Measurements from ENCODE around the gene GABRR2. TPM values are rescaled to one million over a fixed set of nuclear protein-coding genes. Genes with fewer than 3 reads are reported as not detected.
"Not testable (repeated sequence)": the region's sequence is repeated elsewhere in the genome, so short reads cannot be mapped to it uniquely, and the experiment has no call there.

Gene GABRR2
- total RNA-seq, 2 donors from 2014 or later = 0.14 to 0.40 TPM

DNA sequence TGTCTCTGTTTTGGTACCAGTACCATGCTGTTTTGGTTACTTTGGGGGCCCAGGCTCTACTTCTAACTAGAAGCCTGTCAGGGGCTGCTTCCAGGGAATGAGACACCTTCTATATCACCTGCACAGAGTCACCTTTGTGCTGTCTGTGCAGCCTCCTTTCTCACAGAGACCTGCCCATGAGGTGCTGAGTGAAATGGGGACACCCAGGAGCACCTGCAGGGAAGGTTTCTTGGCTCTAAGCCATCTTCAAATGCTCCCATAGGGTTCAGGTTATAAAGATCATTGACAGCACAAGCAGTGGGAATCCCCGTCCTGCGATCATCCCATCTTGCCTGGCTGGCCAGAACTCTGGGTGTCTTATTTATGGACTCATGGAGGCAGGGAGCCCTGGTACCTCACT lies 19.1 kb downstream of the GABRR2 start:
- 88% methylated on average over 2 of the region's 2 CpGs for WGBS
- no peak for DNase-seq (ENCODE audit: low spot score)
- Histone ChIP-seq H3K9me3 (no peaks in the 10 kb centered on the region), H3K27ac (no peak overlapping the region), H3K4me3 (no peak overlapping the region), H3K4me1 (replicated peaks) (no peaks in the 10 kb centered on the region), H3K36me3 (no peaks in the 10 kb centered on the region), H3K27me3 (replicated peaks; ENCODE audit: insufficient read depth) (no peaks in the 10 kb centered on the region)
- TF ChIP-seq POLR2AphosphoS5 (IDR thresholded peaks at IDR 0.05) (no peak), POLR2A (IDR thresholded peaks at IDR 0.05) (no peak)
- TF ChIP-seq, protein P1, sequence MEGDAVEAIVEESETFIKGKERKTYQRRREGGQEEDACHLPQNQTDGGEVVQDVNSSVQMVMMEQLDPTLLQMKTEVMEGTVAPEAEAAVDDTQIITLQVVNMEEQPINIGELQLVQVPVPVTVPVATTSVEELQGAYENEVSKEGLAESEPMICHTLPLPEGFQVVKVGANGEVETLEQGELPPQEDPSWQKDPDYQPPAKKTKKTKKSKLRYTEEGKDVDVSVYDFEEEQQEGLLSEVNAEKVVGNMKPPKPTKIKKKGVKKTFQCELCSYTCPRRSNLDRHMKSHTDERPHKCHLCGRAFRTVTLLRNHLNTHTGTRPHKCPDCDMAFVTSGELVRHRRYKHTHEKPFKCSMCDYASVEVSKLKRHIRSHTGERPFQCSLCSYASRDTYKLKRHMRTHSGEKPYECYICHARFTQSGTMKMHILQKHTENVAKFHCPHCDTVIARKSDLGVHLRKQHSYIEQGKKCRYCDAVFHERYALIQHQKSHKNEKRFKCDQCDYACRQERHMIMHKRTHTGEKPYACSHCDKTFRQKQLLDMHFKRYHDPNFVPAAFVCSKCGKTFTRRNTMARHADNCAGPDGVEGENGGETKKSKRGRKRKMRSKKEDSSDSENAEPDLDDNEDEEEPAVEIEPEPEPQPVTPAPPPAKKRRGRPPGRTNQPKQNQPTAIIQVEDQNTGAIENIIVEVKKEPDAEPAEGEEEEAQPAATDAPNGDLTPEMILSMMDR (IDR thresholded peaks at IDR 0.05) = no peak
- intact Hi-C loops (cut with DNase I) = no loop called here

DNA sequence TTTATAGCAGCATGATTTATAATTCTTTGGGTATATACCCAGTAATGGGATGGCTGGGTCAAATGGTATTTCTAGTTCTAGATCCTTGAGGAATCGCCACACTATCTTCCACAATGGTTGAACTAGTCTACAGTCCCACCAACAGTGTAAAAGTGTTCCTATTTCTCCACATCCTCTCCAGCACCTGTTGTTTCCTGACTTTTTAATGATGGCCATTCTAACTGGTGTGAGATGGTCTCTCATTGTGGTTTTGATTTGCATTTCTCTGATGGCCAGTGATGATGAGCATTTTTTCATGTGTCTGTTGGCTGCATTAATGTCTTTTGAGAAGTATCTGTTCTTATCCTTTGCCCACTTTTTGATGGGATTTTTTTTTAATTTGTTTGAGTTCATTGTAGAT lies 20.0 kb downstream of the GABRR2 start:
- H3K4me1 ChIP-seq (replicated peaks); intact Hi-C loops (cut with DNase I); DNase-seq (ENCODE audit: low spot score); H3K36me3 ChIP-seq; H3K9me3 ChIP-seq; H3K27me3 ChIP-seq (replicated peaks; ENCODE audit: insufficient read depth); H3K4me3 ChIP-seq; H3K27ac ChIP-seq: not testable (repeated sequence)
- WGBS = 95% methylated on average over 1 of the region's 1 CpG

DNA sequence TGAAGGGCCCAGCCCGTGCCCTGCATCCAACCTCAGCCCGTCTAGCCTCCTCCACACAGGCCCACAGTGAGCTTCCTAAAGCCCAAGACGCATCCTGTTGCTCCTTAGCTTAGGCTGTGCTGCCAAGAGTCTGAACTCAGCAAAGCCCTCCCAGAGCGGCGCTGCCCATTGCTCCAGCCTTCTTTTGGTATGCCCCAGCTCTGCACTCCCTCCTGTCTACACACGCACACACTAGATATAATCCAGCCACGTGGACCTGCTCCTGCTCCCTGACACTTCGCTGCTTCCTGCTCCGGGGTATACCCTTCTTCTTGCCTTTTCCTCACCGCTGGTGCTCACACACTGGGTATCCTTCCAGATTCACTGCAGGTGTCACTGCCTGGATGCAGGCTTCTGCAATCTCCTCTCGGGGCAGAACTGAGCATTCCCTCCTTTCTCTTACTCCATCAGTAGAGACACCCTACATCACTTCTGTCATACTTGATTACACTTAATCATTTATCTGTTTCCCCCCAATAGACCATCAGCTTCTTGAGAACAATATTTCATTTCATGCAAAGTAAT lies 23.8 kb downstream of the GABRR2 start:
- H3K4me3 ChIP-seq = no peak overlapping the region
- no peaks in the 10 kb centered on the region for H3K36me3 ChIP-seq
- no peak overlapping the region for H3K27ac ChIP-seq
- no peak for TF ChIP-seq POLR2AphosphoS5 (IDR thresholded peaks at IDR 0.05)
- TF ChIP-seq, protein P1 (IDR thresholded peaks at IDR 0.05) = no peak
- TF ChIP-seq POLR2A (IDR thresholded peaks at IDR 0.05) = no peak
- intact Hi-C loops (cut with DNase I) = no loop called here
- no peak for DNase-seq (ENCODE audit: low spot score)
- H3K9me3 ChIP-seq = no peaks in the 10 kb centered on the region
- 83% methylated on average over 11 of the region's 11 CpGs for WGBS
- no peaks in the 10 kb centered on the region for H3K4me1 ChIP-seq (replicated peaks)
- H3K27me3 ChIP-seq (replicated peaks; ENCODE audit: insufficient read depth) = no peaks in the 10 kb centered on the region

DNA sequence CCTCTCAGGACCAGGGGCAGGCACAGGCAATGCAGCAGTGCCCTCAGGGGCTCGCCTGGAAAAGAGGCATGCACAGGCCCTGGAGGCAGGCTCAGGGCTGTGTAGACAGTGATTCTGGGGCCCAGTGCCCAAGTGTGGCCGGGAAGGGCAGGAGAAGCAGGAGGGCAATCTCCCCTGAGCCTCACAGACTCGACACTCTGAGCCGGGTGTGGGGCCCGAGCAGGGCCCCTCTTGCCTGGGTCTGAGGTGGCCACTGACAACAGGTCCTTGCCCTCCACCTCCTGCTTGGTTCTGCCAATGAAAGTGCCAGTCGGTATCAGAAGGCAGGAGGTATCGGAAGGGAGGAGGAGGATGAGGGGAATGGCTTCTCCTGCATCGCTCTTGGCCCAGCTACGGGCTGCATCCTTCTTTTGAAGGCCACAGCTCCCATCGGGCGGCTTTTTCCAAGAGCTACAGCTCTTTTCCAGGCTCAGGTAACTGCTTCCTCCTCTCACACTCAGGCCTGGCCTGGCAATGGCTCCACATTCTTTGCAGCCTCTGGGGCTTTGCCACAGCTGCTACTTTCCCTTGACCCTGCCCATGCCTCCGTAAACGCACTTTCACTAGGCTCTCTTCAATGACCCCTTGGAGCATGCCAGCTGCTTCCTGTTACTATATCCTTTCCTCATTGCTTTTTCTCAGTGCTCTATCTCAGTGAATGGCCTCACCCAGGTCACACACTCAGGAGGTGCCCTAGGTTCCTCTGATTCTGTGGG lies 24.5 kb downstream of the GABRR2 start:
- H3K9me3 ChIP-seq = no peaks in the 10 kb centered on the region
- H3K4me1 ChIP-seq (replicated peaks) = no peaks in the 10 kb centered on the region
- WGBS = 92% methylated on average over 13 of the region's 13 CpGs
- H3K27me3 ChIP-seq (replicated peaks; ENCODE audit: insufficient read depth) = no peaks in the 10 kb centered on the region
- H3K36me3 ChIP-seq = no peaks in the 10 kb centered on the region
- no peak for DNase-seq (ENCODE audit: low spot score)
- H3K27ac ChIP-seq = no peak overlapping the region
- TF ChIP-seq, protein P1 (IDR thresholded peaks at IDR 0.05) = no peak
- TF ChIP-seq POLR2AphosphoS5 (IDR thresholded peaks at IDR 0.05) = no peak
- TF ChIP-seq POLR2A (IDR thresholded peaks at IDR 0.05) = no peak
- H3K4me3 ChIP-seq = no peak overlapping the region
- intact Hi-C loops (cut with DNase I) = no loop called here

DNA sequence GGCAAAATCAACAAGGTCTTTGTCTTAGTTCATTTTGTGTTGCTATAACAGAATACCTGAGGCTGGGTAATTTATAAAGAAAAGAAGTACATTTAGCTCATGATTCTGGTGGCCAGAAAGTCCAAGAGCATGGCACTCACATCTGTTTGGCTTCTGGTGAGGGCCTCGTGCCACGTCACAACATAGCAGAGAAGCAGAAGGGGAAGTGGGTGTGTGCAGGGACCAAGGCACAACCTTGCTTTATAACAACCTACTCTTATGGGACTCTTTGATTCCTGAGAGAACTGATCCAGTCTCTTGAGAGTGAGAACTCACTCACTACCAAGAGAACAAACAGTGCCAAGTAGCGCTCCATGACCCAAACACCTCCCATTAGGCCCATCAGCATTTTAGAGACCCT lies 25.4 kb downstream of the GABRR2 start:
- H3K4me1 ChIP-seq (replicated peaks) = no peaks in the 10 kb centered on the region
- H3K27me3 ChIP-seq (replicated peaks; ENCODE audit: insufficient read depth) = no peaks in the 10 kb centered on the region
- DNase-seq (ENCODE audit: low spot score) = no peak
- no peaks in the 10 kb centered on the region for H3K36me3 ChIP-seq
- H3K27ac ChIP-seq = no peak overlapping the region
- H3K4me3 ChIP-seq = no peak overlapping the region
- H3K9me3 ChIP-seq = no peaks in the 10 kb centered on the region
- TF ChIP-seq POLR2AphosphoS5 (IDR thresholded peaks at IDR 0.05) = no peak
- TF ChIP-seq, protein P1 (IDR thresholded peaks at IDR 0.05) = no peak
- no peak for TF ChIP-seq POLR2A (IDR thresholded peaks at IDR 0.05)
- 95% methylated on average over 3 of the region's 3 CpGs for WGBS
- intact Hi-C loops (cut with DNase I) = no loop called here

All from prostate gland (tissue), 2 donors.